ENCODE measurements around the gene MTA3.
"Not testable (repeated sequence)": the region's sequence is repeated elsewhere in the genome, so short reads cannot be mapped to it uniquely, and the experiment has no call there.

Gene MTA3

DNA sequence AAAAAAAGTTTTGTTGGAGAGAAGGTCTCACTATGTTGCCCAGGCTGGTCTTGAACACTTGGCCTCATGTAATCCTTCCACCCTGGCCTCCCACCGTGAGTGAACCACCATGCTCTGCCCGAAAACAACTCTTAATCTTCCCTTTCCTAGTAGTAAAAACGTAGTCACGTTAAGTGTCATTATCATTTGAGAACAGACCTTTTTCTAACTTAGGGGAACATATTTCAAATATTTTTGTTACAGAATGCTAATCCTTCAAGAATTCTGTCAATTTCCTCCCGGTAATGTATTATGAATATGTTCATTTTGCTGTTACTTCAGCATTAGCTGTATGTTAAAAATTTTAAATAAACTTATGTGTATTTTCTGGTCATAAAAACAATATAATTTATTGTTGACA lies 49.7 kb downstream of the MTA3 start:
- H3K36me3 ChIP-seq (ENCODE audit: insufficient read depth, low read length): peaks cover 81% of the 10 kb centered on the region
- H3K79me2 ChIP-seq (ENCODE audit: insufficient read depth, low read length): peaks cover 8% of the 10 kb centered on the region; the same call in 1 of the 2 replicates
- H4K20me1 ChIP-seq (ENCODE audit: insufficient read depth, low read length): no peaks in the 10 kb centered on the region

DNA sequence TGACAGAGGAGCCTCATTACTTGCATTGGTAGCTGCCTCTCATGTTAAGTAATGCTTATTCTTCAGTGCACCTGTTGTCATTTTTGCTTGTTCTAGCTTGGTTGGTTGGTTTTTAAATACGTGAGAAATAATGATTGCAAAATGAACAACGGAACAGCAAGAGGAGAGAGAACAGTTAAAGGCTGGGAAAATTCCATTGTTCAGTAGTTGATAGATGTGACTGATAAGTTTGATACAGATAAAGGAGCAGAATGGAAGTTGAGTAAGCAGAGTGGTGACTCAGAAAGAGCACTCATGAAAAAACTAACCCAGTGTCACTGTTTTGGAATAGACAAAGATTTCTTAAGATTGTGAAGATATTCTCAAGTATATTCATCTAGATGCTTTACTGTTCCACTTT lies 50.5 kb downstream of the MTA3 start:
- TF ChIP-seq, protein P1, sequence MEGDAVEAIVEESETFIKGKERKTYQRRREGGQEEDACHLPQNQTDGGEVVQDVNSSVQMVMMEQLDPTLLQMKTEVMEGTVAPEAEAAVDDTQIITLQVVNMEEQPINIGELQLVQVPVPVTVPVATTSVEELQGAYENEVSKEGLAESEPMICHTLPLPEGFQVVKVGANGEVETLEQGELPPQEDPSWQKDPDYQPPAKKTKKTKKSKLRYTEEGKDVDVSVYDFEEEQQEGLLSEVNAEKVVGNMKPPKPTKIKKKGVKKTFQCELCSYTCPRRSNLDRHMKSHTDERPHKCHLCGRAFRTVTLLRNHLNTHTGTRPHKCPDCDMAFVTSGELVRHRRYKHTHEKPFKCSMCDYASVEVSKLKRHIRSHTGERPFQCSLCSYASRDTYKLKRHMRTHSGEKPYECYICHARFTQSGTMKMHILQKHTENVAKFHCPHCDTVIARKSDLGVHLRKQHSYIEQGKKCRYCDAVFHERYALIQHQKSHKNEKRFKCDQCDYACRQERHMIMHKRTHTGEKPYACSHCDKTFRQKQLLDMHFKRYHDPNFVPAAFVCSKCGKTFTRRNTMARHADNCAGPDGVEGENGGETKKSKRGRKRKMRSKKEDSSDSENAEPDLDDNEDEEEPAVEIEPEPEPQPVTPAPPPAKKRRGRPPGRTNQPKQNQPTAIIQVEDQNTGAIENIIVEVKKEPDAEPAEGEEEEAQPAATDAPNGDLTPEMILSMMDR (IDR thresholded peaks at IDR 0.05; ENCODE audit: low read length): no peak
- TF ChIP-seq EZH2 (IDR thresholded peaks at IDR 0.05; ENCODE audit: borderline replicate concordance, low read length): no peak
- Histone ChIP-seq H3K27me3 (ENCODE audit: insufficient read depth, low read length) (no peaks in the 10 kb centered on the region), H3K9me2 (ENCODE audit: low read depth, low read length) (no peaks in the 10 kb centered on the region), H3K4me1 (ENCODE audit: insufficient read depth, low read length, severe bottlenecking) (no peaks in the 10 kb centered on the region), H3K9ac (ENCODE audit: low read length) (no peak overlapping the region), H2AFZ (ENCODE audit: low read length) (no peak overlapping the region), H3K79me2 (ENCODE audit: insufficient read depth, low read length) (peaks cover 13% of the 10 kb centered on the region; the same call in 1 of the 2 replicates), H4K20me1 (ENCODE audit: insufficient read depth, low read length) (no peaks in the 10 kb centered on the region), H3K4me3 (ENCODE audit: low read depth, low read length, poor library complexity, severe bottlenecking) (no peak overlapping the region), H3K36me3 (ENCODE audit: insufficient read depth, low read length) (peaks cover 80% of the 10 kb centered on the region), H3F3A (ENCODE audit: insufficient read depth, low read length) (no peaks in the 10 kb centered on the region), H3K9me3 (ENCODE audit: low read length) (no peaks in the 10 kb centered on the region), H3K4me2 (ENCODE audit: low read length) (no peak overlapping the region), H3K27ac (ENCODE audit: low read depth, low read length, poor library complexity, severe bottlenecking) (no peak overlapping the region)

More for the DNA sequence above, 49.7 kb downstream of the MTA3 start:
- H2AFZ ChIP-seq (ENCODE audit: low read length): no peak overlapping the region
- H3K9me3 ChIP-seq (ENCODE audit: low read length): no peaks in the 10 kb centered on the region
- TF ChIP-seq, protein P1 (IDR thresholded peaks at IDR 0.05; ENCODE audit: low read length): no peak
- TF ChIP-seq EZH2 (IDR thresholded peaks at IDR 0.05; ENCODE audit: borderline replicate concordance, low read length): no peak
- no peak overlapping the region for H3K4me3 ChIP-seq (ENCODE audit: low read depth, low read length, poor library complexity, severe bottlenecking)
- no peak overlapping the region for H3K27ac ChIP-seq (ENCODE audit: low read depth, low read length, poor library complexity, severe bottlenecking)
- no peak overlapping the region for H3K9ac ChIP-seq (ENCODE audit: low read length)
- no peak overlapping the region for H3K4me2 ChIP-seq (ENCODE audit: low read length)
- H3K4me1 ChIP-seq (ENCODE audit: insufficient read depth, low read length, severe bottlenecking): no peaks in the 10 kb centered on the region
- no peaks in the 10 kb centered on the region for H3K9me2 ChIP-seq (ENCODE audit: low read depth, low read length)
- no peaks in the 10 kb centered on the region for H3K27me3 ChIP-seq (ENCODE audit: insufficient read depth, low read length)
- H3F3A ChIP-seq (ENCODE audit: insufficient read depth, low read length): no peaks in the 10 kb centered on the region

DNA sequence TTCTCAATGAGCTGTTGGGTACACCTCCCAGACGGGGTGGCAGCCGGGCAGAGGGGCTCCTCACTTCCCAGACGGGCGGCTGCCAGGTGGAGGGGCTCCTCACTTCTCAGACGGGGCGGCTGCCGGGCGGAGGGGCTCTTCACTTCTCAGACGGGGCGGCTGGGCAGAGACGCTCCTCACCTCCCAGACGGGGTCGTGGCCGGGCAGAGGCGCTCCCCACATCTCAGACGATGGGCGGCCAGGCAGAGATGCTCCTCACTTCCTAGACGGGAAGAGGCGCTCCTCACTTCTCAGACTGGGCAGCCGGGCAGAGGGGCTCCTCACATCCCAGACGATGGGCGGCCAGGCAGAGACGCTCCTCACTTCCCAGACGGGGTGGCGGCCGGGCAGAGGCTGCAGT lies 53.2 kb downstream of the MTA3 start:
- not testable (repeated sequence) for H3K4me1 ChIP-seq (ENCODE audit: insufficient read depth, low read length, severe bottlenecking); H3F3A ChIP-seq (ENCODE audit: insufficient read depth, low read length); H3K9me3 ChIP-seq (ENCODE audit: low read length); H4K20me1 ChIP-seq (ENCODE audit: insufficient read depth, low read length); H3K4me3 ChIP-seq (ENCODE audit: low read depth, low read length, poor library complexity, severe bottlenecking); H3K27me3 ChIP-seq (ENCODE audit: insufficient read depth, low read length); H3K9me2 ChIP-seq (ENCODE audit: low read depth, low read length); H3K9ac ChIP-seq (ENCODE audit: low read length); H3K27ac ChIP-seq (ENCODE audit: low read depth, low read length, poor library complexity, severe bottlenecking); H2AFZ ChIP-seq (ENCODE audit: low read length); H3K4me2 ChIP-seq (ENCODE audit: low read length)
- H3K36me3 ChIP-seq (ENCODE audit: insufficient read depth, low read length): peaks cover 69% of the 10 kb centered on the region
- H3K79me2 ChIP-seq (ENCODE audit: insufficient read depth, low read length): peaks cover 13% of the 10 kb centered on the region; the same call in 1 of the 2 replicates

DNA sequence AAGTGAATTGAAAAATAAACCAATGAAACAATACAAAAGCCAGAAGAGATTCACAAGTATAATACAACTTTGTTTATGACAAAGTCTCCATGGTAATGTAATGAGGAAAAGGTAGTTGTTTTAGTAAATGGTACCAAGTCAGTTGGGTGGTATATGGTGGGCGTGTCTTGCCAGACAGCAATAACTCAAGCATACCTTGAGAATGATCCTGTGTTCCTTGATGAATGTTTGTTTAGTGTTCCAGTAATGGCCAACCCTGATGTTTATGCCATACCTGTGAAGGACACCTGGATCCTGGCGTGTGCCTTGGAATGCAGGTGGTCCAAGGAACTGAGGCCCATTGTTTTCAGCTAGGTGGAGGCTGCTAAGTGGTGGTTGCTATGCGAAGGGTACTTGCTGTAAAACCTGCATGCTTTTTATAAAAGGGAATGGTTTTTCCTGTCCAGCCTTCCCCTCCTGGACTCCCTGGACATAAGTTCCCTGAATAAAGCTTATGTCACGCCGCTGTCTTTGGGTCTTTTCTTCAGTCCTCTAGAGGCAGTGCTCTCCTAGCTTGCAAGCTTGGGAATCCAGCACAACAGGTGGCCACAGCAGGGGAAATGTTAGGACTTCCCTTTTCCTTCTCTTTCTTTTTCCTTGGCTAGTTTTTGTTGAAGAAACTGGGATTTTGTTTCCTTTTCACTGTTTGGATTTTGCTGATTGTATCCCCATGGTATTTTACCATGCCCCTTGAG lies 54.7 kb downstream of the MTA3 start:
- no peak overlapping the region for H3K9ac ChIP-seq (ENCODE audit: low read length)
- no peak overlapping the region for H3K27ac ChIP-seq (ENCODE audit: low read depth, low read length, poor library complexity, severe bottlenecking)
- no peak overlapping the region for H3K4me3 ChIP-seq (ENCODE audit: low read depth, low read length, poor library complexity, severe bottlenecking)
- no peaks in the 10 kb centered on the region for H3F3A ChIP-seq (ENCODE audit: insufficient read depth, low read length)
- H4K20me1 ChIP-seq (ENCODE audit: insufficient read depth, low read length): no peaks in the 10 kb centered on the region
- no peaks in the 10 kb centered on the region for H3K9me3 ChIP-seq (ENCODE audit: low read length)
- peaks cover 13% of the 10 kb centered on the region; the same call in 1 of the 2 replicates for H3K79me2 ChIP-seq (ENCODE audit: insufficient read depth, low read length)
- H3K4me2 ChIP-seq (ENCODE audit: low read length): no peak overlapping the region
- H3K36me3 ChIP-seq (ENCODE audit: insufficient read depth, low read length): peaks cover 61% of the 10 kb centered on the region
- H3K4me1 ChIP-seq (ENCODE audit: insufficient read depth, low read length, severe bottlenecking): no peaks in the 10 kb centered on the region
- no peak for TF ChIP-seq EZH2 (IDR thresholded peaks at IDR 0.05; ENCODE audit: borderline replicate concordance, low read length)
- TF ChIP-seq, protein P1 (IDR thresholded peaks at IDR 0.05; ENCODE audit: low read length): no peak
- no peak overlapping the region for H2AFZ ChIP-seq (ENCODE audit: low read length)
- H3K27me3 ChIP-seq (ENCODE audit: insufficient read depth, low read length): no peaks in the 10 kb centered on the region
- H3K9me2 ChIP-seq (ENCODE audit: low read depth, low read length): no peaks in the 10 kb centered on the region

Measured in OCI-LY1 (cell line).